HG03378 (cell line): ENCODE measurements around the gene HS1BP3.

ENCODE experiments used
- ATAC-seq: cut with Tn5 transposase; IDR thresholded peaks from one replicate; pipeline ENCODE4 v1.9.1; 2021; ENCODE audit warnings: mild to moderate bottlenecking, moderate library complexity; ENCODE audit not compliant: unreplicated experiment

Gene HS1BP3

DNA sequence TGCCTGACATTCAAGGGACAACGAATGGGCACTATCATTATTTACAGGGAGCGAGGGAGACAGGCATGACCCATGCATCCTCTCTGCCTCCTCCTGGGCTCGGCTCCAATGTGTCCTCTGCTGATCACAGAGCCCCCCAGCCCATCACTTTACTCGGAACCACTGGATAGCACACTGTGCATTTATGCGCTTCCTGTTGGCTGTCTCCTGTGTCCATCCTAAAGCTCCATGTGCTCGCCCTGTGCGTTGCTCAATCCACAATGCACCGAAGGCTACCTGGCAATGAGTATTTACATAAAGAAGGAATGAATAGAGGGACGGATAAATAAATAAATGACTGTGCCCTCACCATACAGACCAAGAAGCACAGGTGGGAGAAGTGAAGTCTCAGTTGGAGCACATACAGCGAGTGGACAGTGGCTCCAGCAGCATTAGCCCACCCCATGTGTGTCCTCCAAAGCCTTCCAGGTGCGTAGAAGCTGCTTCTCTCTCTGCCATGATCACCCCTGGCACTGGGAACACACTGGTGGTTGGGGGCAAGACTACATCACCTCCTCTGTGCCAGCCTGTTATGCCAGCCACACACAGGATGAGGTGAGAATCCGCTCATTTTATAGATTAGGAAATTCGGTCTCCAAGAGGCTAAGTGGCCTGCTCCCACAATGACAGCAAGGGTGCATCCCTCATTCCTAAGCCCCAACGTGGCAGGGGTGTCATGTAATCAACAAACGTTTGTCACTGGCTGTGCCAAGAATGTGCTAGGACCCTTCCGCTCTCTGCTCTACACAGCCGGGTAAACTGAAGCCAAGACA is 13.7 kb upstream of the HS1BP3 start:
- no peak for ATAC-seq

DNA sequence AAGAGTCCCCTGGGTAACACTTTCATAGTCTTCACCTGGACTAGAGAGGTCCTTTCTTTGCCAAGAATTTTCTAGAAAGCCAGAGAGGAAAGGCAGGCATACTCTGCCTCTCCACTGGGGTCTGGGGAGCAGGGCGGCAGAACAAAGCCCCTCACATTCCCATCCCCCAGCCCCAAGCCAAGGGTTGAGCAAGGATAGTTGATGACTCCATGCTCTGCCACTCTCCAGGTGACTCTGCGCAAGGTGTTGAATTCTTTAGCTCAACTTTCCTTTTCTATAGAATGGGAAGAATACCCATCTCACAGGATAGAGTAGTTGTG is 13.1 kb upstream of the HS1BP3 start:
- no peak for ATAC-seq

DNA sequence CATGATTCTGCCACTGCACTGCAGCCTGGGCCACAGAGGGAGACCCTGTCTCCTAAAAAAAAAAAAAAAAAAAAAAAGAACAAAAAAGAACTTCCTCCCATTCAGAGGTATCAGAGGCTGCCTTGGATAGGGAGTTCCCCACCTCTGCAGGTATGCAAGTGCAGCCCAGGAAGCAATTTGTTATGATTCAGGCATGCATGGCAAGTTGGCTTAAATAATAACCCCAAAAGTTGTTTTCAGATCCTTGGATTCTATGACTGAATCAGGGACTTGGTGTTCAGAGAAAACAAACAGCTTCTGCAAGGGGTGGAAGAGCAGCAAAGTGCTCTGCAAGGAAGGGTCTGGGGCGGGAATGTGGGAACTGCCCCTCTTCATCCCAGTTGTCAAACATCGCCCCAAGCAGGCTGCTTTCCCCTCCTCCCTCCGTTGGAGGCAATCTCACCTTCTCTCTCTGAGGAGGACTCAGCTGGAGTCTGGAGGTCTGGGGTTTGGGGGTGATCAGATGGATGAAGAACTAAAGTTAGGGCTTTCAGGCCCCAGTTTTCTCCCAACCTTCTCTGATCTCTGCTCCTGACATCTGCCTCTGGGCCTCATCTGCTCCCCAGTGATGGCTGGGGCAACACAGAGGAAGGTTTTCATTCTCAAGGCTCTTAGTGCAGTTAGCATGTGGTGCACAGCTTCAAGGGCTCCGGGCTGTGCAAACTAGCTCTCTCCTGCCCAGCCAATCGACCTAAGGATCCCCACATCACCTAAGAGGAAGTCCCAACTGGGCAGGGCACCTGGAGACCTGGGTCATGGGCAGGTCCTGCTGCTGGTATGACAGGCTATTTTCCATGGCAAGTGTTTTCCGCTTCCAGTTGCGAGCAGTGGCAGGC is 12.5 kb upstream of the HS1BP3 start:
- ATAC-seq = no peak

DNA sequence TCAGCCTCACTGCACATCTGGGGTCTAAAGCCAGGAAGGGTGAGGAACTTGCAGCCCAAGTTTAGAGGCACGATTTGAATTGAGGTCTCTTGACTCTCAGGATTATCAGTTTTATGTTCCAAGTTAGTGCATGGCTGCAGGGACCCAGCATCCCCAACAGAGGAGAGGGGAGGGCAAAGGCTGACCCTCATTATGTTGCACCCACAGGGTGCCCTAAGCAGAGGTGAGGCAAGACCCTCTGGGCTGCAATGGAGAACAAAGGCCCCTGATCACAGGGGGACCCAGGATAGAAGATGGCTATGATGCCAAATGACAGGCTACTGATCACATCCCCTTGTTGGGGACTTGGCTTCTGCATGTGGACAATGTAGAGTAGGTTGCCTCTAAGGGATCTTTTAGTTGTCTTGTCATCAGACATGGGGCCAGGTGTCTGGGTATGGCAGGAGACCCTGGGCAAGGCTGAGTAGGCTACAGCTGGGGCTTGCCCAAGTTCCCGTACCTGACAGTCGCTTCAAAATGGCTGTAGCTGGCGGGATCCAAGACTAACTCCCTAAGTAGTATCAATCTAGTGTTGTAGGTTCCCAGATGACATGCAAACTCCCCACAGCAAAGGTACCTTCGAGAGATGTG is 11.5 kb upstream of the HS1BP3 start:
- no peak for ATAC-seq

DNA sequence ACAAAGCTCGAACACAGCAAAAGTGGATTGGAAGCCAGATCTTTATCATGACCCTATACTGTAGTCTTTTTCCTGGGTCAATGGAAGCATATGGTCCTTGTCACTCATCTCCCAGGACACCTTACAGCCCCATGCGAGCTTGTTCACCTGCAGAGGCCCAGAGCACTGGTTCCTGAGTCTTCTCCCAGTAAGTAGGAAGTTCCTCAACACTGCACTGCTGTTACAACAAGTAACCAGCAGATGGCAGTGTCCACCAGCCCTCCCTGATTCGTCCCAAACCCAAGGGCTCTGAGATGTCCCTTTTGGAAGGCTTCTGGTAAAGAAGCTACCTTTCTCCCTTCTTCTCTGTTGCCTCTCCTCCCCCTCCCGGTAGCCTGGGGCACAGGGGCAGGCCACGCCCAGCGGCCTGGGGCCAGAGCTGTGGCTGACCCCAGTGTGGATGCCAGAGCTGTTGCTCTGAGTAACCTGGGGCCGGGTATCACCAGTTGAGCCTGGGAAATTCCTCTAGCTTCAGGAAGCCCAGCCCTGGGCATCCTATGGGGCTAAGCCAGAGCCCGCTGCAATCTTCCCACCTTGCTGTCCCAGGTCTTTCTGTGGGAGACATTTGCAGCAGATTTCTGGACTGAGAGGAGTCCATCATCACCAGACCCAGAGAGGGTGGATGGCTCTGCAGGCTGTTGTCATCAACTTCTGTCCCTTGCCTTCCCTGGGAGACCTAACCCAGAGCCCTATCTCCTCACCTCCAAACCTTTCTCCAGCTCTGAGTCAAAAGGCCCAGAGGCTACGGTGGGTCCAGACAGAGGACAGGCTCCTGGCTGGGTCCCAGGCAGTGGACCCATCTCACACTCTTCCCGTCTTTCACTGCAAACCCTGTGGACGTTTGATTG is 10.8 kb upstream of the HS1BP3 start:
- peak; percentile 63 for ATAC-seq

DNA sequence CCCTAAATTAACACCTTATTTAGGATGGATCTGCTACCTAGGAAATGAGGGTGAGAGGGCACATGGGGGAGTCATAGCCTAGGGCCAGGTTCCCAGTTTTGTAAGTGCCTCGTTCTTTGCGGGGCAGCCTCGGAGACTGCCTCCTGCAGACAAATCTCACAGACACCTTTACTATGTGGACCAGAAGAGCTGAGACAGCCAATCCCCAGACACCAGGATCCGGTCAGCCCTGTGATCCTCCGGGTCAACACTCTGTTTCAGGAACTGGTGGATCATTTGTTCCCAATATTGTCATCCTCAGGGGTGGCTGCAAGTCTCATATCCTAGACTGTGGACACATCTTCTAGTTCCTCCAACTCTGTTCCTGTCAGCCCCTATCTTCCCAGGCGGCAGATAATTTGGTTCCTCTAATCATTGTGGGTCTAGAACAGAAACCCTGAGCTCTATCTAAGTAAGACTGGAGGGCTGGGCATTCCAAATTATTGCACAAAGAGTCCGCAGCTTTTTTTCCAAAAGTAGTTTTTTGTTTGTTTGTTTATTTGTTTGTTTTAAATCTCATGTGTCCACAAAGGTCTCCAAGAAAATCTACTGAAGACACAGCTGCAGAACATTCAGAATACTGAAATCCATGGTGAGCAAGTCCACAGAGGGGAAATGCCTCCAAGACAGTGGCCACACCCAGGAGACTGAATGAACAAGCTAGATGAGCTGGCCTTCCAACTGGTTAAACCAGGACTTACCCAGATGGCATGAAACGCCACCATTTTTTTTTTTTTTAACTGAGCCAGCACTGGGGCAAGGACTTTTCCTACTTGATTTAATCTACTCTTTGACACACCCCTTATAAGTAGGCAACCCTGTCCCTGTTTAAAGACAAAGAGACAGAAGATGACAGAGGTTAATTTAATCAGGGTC is 9.9 kb upstream of the HS1BP3 start:
- no peak for ATAC-seq

DNA sequence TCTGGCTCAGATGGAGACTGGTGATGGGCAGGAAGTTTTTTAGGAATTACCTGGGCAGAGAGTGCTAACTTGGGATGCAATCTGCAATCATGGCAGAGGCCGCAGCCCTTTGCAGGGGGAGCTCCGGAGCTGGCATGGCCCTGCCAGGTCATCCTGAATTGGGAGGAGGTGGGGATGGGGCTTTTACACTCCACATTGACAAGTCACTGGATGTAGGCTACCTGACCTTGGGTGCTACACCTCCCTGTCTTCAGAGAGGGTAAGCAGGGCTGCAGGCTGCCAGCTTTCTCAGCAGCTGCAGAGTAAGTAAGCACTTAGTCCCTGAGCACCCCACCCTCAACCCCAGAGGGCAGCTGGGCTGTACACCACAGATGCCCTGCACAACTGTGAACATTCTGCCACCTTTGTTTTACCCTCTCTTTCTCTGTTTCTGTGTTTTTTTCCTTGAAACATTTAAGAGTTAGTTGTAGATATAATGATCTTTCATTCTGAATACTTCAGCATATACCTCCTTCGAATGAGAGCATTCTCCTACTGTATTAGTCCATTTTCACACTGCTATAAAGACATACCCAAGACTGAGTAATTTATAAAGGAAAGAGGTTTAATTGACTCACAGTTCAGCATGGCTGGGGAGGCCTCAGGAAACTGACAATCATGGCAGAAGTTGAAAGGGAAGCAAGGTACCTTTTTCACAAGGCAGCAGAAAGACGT is 6.8 kb upstream of the HS1BP3 start:
- ATAC-seq = no peak

DNA sequence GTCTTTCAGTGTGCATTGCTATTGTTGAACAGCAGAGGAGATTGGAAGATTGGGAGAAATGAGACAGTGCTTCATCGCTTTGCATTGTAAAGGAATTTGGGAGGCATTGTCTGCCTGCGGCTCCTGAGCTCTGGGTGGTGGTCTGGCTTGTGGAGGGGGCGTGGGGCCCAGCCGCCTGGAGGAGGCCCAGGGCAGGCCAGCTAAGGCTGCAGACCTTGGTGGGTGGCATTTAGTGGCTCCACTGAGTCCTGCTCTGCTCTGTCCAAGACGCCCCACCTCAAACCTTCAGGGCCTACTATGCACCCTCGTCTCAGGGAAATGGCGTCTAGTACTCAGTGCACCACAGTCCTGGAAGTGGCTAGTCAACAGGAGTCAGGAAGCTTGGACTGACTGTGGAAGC is 5.7 kb upstream of the HS1BP3 start:
- no peak for ATAC-seq

DNA sequence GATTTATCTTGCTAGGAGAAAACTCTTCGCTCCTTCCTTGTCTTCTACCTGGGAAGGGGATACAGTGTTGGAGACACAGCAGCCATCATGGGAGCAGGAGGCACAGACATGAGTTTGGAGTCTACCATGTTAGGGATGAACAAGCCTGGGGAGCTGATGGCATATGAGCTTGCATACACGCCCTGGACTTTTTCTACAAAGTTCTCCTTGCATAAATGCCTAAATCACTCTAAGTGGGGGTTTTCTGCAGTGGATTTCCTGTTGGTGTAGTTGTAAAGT is 3.6 kb upstream of the HS1BP3 start:
- no peak for ATAC-seq

DNA sequence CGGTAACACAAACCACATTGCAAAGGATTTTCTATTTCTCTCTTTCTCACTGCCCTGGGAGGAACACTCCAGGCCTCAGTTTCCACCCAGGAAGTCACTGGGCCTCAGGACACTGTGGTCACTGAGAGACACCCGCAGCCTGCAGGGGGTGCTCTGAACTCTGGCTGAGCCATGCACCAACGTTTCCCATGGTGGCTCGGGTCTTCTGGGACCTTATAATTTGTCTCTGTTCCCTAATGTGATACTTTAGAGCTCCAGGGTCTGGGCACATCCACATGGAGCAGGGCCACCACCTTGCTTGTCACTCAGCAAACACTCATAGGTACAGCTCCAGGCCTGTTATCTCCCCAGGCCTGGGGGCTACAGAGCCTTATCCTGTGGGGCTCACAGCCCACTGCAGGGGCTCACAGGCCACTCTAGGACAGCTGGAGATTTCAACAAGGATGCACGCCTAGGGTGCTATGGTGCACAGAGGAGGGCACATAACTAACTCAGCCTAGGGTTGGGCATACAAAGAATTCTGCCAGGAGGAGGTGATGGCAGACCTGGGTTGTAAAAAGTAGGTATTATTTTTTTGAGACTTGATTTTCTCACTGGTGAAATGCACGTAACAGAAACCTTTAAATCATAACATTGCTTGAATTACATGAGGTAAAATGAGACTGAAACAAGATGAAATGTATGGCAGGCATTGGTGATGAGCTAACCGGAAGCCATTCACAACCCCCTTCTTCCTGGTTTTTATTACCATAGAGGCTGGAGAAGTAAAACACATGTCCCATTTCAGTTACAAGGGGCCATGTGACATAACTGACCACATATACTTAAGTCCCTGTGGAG is 3.0 kb upstream of the HS1BP3 start:
- no peak for ATAC-seq

DNA sequence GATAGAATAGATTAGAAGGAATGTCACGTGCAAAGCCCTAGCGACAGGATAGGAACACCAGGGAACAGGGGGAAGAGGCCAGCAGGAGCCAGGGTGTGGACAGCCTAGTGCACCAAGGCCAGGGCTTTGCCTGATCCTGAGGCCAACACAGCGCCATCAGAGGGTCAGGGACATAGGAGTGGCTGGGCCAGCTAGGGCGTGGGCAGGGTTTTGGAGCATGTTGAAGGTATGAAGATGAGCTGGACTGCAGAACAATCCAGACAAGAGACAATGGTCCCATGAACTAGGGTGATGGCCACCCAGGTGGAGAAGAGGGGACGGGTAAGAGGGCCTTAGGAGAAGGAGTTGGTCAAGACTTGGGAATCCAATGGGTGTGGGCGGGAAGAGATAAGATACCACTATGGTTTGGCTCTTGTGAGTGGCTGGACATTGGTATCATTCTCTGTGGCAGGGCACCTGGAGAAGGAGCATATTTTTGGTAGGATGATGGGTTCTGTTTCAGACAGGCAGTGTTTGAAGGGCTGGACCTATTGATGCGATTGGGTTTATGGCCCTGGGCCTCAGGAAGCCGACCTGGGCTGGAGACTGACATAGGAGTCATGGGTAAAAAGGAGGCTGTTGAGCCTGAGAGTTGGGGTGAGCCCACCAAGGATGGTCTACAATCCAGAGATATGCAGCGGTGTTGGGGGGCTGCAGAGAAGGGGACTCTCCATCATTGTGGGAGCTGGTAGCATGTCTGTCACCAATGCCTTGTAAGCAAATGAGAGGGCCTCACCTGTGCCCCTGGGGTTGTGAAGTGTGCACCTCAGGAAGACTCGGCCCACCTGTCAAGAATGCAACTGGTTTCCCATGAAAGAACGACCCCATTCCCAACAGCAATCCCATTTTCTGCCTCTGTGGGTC is 2.0 kb upstream of the HS1BP3 start:
- no peak for ATAC-seq

DNA sequence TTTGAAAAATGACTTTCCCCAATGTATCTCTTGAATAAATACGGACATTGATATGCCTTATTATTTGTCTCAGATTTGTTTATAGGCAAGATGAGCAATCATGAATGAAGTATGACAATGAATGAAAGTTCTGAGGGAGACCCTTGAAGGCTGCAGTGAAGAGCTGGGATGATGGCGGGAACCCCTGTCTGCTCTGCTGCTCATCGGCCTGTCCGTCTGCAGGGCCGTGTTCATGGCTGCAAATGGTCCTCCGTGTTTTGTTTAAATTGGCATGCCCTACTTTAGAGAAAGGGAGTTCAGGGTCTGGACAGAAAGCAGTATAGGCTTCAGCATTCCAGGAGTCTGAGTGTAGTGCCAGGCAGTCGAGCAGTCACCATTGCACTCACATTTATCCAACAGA is 1.2 kb upstream of the HS1BP3 start:
- ATAC-seq = no peak

DNA sequence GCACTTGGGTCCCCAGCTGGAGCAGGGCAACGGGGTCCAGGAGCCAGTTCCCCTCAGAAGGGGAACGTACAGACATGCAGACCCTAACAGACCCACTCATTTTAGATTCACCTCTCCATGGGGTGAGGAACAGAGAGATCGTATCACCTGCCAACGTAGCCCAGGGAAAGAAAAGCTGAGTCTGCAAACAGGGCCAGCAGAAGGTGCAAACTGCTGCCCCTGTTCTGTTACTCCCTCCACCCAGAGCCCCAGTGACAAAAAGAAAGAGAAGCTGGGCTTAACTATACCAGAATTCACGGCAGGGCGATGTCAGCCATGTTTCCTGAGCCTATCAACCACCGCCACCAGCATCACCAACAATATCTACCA is 817 bp upstream of the HS1BP3 start:
- no peak for ATAC-seq

DNA sequence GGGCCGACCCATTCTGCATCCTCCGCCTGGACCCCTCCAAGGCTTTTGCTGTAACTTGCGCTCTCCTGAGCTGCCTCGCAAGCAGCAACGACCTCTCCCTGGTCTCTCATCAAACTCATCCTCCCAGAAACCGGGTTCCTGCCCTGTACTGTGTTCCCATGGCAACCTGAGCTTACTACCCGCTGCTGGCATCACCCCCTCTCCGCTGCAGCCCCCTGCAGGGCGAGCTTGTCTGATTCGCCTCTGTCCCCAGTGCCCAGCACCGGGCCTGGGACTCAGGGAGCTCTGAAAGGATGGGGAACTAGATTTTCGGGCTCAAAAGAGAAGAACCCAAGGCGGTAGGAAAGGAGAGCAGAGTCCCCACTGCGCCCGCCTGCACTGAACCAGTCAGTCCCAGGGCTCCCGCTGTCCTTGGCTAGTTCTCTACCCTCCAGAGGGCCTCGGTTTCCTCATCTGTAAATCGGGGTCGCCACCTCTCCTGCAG is 463 bp downstream of the HS1BP3 start:
- ATAC-seq = peak; percentile 10

DNA sequence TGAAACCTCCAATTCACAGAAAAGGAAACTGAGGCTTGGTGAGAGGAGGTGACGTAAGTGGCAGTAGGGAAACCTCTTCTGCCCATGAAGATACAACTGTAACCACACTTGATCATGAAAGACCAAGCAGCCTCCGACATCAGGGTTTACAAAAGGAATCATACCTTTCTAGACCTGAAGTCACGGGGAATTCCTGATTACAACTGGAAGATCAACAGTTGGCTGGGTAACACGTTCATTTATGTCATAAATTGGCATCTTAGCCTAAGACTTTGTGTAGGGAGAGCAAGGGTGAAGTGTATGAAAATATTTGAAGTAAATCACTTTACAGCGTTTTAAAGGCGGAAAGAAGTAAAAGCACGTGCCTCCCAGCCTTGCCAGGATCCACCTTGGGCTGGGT is 922 bp downstream of the HS1BP3 start:
- ATAC-seq = no peak

DNA sequence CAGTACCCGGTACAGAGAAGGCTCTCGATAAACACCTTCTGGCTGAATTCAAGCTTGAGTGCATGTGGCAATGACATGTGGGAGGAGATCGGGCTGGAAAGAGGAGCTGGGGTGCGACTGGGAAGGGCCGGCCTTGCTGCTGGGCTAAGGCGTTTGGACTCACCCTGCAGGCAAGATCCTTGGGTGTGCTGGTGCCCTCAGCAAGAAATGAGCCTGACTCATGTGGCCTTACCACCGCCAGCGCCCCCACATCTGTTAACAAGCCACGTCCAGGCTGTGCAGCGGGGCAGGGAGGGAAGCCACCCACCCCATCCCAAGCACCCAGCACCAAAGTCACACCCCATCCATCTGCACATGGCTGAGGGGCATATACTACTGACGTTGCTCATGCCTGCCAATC is 1.3 kb downstream of the HS1BP3 start:
- no peak for ATAC-seq

DNA sequence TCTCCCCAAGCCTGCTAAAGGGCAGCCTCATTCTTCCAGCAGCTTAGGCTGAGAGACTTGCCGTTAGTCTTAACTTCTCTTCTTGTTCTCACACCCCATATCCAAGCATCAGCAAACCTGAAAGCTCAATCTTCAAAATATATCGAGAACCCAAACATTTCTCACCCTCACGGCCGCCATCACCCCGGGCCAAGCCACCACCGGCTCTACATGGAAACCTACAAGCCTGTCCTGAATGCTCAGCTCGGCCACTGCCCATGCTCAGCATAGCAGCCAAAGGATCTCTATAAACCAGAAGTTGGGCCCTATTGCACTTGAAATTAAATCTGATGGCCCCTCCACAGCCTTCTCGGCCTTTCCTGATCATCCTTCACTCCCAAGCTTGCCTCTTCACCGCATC is 2.1 kb downstream of the HS1BP3 start:
- ATAC-seq = no peak
